ENCODE results near the gene RBM43. TPM values are rescaled to one million over a fixed set of nuclear protein-coding genes. Genes with fewer than 3 reads are reported as not detected.

Gene RBM43
- 5.9 and 8.0 TPM in 2 replicates for total RNA-seq

GRCh38 chr2:151261231-151261976 lies at the start of gene RBM43:
Gene RBM43, minus strand, starts transcription at chr2:151261863. Its CDS starts 136 bp downstream, at chr2:151261727.

Other genes starting within 250 kb of the RBM43 start
- gene NMI, start 27.8 kb upstream of the RBM43 start, total RNA-seq = 12.8 and 13.9 TPM in 2 replicates
- 20.5 and 25.2 TPM in 2 replicates for gene TNFAIP6, start 95.7 kb upstream of the RBM43 start, total RNA-seq
- gene RIF1, start 148.0 kb upstream of the RBM43 start, total RNA-seq = 27.1 and 29.3 TPM in 2 replicates